Stimulated activated CD4-positive, alpha-beta T cell treated with anti-CD3 and anti-CD28 coated beads, Interleukin-4, amount 100 ng/mL, for 24 hours (primary cell): ENCODE measurements around the gene TMEM170A.
"Not testable (repeated sequence)": the region's sequence is repeated elsewhere in the genome, so short reads cannot be mapped to it uniquely, and the experiment has no call there.

ENCODE experiments used
- DNase-seq: peaks from one replicate; pipeline ENCODE4 v3.0.0-alpha.2; 2020

Gene TMEM170A

DNA sequence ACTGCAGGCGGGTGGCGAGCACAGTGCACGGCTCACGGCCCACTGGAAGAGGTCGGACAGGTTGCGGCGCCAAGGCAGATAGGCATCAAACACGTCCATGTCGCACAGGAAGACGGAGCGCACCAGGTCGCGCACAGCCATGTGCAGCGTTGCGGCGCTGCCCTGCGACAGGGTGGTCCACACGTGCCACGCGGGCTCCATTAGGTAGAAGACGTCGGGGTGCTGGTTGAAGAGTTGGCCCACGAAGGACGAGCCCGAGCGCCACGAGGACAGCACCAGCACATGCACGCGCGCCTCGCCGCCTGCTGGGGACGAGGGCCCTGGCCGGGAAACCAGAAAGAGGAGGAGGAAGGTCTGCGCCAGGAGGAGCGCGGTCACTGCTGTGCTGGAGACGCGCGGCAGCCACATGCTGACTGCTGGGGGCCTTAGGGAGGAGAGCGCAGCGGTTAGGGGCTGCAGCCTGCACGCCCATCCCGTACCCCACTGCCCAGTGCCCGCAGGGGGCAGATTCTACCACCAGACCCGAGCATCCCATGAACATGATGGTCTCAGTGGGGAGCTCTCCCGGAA lies 15.0 kb upstream of the TMEM170A start:
- no peak for DNase-seq

DNA sequence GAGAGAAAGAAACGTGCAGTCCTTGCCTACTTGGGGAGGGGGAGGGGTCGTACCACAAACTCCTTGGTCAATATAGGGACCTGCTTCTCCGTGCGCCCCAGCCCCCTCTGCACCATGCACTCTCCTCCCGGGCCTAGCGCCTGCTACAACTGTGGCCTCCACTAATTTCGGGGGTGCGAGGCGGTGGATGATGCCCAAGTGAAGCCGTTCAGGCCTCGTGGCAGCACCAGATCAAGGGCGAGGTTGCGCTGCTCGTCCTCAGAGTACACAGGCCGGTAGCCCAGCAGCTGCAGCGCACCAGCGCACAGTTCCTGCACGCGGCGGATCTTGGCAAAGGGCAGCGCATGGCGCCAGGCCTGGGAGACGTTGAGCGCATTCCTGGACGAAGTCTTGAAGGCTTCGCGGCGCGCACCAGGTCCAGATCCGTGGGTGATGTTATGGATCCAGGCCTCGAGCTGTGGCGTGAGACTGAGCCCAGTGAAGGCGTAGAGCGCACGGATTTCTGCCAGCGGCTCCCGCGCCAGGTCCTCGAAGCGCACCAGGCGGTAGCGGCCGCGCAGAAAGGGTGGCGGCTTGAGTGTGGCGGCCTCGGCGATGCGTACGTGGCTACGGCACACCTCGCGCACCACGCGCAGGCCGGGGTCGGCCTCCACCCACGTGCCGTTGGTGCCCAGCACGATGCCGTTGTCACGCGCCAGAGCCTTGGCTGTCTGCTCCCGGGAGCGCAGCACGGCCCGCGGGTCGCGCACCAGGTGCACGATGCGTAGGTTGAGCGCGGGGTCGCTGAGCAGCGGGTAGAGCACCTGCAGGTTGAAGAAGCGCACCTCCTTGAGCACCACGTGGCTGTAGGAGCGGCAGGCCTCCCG lies 14.2 kb upstream of the TMEM170A start:
- DNase-seq, result no peak

DNA sequence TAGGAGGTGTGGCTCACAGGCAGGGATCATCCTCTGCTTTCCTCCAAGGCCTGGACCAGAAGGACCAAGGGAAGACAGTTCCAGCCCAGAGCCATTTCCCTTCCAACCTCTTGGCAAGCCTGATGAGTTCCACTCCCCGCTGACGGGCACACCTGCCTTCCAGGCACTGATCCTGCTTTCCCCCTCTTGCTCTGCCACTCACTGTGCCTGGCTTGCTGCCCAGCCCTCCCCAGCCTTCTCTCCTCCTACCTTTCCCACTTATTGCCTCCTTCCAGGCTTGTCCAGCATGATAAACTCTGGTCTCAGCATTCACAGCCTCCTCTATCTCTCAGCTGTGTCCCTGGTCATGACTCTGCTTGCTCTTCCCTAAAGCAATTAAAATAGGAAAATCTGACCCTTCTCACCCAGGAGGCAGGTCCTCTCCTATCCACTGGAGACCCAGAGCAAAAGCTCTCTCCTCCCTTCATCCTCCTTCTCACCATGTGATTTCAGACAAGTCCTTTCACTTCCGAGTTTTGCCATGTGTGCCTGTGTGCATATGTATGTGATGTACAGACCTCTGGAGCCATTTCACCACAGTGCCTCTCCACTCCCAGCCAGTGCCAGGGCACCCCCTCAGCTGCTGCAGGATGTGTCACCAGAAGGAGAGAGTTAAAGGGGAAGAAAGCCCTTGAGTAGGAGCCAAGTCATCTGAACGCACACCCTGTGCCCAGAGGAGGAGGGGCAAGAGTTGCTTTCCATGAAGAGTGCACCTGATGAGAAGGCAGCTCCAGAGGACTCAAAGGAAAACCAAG lies 13.4 kb upstream of the TMEM170A start:
- DNase-seq, result no peak

DNA sequence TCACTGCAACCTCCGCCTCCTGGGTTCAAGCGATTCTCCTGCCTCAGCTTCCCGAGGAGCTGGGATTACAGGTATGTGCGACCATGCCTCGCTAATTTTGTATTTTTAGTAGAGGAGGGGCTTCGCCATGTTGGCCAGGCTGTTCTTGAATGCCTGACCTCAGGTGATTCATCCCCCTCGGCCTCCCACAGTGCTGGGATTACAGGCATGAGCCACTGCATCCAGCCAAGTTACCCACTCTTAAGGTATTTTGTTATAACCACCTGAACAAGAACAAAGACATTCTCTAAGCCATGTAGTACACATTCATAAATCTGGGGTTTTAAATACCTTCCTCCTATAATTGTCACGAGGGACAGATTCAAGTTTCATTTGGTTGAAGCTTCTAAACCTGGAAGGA lies 12.3 kb upstream of the TMEM170A start:
- no peak for DNase-seq

DNA sequence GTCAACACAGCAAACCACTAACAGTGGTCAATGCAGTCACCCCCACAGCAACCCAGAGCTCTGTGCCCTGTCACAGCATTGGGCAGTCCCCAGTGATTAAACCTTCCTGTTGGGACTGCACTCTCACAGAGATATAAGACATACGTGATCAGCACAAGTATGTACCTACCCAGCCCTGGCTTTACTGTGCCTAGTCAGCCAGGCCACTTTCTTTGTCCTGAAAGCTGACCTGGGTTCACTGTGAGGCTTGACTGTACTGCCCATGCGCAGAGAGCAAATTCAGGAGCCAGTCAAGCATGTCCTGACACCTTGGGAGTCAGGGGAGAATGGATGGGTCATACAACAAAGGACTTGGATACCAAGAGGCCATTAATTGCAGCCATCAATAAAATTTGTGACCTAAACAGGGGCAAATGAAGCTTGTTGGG lies 10.9 kb upstream of the TMEM170A start:
- no peak for DNase-seq

DNA sequence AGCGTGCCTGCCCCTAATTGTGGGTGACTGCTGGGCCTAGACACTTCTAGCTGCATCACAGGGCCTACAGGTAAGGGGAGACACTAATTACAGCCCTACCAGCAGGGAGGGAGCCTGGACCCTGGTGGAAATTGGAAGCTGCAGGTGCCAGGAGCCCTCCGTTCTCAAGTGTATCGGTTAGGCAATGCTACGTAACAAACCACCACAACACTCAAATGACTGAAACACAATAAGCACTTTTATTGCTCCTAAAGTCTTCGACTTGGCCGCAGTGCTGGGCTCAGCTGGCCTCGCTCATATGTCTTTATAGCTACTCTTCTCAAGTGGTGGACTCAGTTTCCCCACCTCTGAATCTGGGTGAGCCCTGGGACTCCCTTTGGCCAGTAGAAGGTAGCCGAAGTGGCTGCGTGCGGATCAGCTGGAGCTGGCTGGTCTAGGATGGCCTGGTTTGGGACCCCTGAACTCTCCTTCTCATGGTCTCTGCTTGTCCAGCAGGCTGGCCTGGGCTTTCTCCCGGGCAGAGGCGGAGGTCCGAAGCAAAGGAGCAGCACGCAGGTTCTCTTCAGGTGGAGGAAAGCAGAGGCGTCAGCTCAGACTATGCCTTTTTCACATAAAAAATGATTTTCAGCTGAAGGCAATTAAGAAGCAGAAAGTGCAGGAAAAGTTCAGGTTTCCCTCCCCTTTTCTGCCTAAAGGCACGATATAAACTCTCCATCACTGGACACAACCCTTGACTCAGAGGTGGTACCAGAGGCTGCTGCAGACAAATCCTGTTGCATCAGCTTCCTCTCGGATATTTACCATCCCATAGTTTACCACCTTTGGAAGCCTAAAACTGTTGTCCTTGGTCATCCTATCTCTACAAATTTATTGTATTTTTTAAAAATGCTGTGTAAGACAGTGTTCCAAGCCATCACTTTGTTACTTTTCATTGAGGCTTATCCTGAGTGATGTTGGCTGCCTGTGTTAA lies 8.7 kb upstream of the TMEM170A start:
- DNase-seq, result no peak

DNA sequence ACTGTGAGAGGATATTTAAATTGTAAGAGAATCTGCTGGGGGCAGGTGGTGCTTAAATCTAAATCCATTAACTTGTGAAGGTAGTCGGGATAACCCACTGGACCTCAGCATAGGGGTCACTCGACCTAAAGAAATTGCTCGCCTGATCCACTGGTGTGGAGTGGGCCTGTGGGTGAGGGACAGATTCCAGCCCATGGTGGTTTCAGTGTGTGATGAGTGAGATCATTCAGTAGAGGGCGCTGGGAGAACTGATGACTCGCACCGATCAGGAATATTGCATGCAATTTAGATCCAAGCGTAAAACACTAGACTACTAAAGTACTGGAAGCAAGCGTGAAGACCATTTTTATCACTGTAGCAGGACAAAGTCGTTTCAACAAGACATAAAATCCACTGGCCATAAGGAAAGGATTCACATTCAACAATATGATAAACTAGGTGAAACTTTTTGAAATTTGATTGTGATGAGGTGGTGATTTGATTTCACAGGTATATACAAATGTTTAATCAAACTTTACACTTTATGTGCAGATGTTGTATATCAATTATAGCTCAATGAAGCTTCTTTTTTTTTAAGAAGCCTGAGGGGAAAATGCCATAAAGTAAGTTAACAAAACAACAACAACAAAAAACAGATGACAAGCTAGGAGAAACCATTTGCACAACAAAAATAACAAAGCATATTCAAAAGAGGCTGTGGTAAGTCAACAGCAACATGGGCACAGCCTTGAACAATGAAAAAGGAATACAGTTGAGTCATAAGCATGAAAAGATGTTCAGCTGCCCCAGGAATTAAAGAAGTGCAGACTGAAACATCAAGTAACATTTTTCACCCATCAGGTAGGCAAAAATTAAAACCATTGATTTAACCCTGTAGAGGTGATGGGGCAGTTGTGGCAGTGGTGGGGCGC lies 7.5 kb upstream of the TMEM170A start:
- peak; percentile 47 for DNase-seq

DNA sequence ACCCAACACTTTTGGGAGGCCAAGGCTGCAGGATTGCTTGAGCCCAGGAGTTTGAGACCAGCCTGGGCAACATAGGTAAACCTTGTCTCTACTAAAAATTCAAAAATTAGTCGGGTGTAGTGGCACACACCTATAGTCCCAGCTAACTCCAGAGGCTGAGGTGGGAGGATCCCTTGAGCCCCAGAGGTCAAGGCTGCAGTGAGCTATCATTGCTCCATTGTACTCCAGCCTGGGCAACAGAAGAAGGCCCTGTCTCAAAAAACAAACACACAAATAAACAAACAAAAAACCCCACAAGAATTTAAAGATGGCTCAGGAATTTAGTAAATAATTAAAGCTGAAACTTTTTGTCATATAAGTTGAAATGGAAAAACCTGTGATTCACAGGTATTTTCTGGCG lies 2.3 kb upstream of the TMEM170A start:
- no peak for DNase-seq

DNA sequence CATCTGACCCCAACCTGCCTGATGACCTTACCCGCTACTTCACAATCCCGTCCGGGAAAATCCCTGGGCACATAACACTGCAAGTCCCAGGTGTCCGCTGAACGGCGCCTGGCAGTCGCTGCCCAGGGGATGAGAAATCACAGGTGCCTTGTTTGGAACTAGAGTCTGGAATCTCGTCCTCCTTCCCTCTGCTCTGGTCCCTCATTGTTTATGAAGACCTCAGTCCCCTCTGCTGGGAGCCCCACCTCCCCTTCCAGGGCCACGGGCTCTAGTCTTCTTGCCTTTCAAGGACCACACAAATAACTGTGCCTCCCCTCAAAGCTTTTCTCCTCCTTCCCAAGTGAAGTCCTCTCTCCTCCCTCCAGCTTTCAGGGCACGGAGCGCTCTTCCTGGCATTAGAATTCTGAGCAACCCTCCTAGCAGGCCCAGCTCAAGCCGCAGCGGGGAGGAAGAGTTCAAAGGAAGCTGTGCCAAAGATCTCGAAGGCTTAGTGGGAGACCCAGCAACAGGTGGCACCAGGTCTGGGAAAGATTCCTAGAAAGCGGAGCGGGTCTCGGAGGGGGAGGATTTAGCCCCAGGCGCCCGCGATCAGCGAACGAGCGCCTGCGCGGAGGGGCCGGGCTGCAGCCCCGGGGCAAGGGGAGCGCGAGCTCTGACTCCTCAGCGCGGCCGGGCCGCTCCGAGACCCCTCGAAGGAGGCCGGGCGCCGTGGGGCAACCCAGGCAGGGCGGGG lies 934 bp downstream of the TMEM170A start:
- DNase-seq, result peak; percentile 21

DNA sequence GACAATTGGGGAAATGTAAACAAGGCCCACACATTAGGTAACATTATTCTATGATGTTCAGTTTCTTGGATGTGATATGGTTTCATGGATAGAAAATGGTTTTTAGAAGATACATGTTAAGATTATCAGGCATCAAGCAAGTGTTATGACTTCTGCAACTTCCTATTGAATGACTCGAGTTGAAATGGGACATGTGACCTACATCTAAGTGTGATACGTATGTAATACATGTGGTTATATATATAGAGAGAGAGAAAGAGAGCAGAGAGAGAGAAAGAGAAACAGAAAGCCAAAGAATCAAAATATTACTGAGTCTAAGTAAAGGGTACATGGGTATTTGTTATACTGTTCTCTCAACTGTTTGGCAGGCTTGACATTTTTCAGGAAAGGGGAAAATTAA lies 1.7 kb downstream of the TMEM170A start:
- no peak for DNase-seq

DNA sequence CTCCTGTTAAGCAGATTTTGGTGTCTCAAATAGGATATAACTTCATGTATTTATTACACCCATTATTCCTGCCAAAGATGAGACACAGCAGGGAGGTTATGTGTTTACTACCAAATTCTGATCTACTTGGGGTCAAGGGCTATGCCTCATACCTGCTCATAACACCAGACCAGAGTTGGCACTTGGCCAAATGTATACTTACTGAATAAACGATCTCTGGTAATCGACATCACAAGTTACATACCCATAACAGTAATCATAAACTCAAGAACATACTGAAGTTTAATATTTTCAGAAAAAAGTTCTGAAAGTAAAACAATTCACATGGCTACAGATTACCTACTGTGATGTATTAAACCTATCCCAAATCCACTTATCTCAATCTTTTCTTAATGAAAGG lies 2.9 kb downstream of the TMEM170A start:
- no peak for DNase-seq

DNA sequence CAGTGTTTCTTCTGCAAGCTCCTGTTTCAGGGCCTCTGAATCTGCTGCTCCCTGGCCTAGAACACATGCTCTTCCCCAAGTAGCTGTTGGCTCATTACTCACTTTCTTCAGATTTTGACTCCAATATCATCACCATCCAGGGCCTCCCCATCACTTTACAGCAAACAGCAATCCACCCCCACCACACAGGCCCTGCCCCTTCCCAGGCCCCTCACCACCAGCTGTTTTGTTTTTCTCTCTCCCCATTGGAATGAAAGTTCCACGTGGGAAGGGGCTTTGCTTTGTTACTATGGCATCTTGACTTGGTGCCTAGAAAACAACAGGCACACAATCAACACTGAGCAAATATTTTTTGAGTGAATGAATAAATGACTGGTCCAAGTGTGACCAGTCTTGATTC lies 4.0 kb downstream of the TMEM170A start:
- no peak for DNase-seq

DNA sequence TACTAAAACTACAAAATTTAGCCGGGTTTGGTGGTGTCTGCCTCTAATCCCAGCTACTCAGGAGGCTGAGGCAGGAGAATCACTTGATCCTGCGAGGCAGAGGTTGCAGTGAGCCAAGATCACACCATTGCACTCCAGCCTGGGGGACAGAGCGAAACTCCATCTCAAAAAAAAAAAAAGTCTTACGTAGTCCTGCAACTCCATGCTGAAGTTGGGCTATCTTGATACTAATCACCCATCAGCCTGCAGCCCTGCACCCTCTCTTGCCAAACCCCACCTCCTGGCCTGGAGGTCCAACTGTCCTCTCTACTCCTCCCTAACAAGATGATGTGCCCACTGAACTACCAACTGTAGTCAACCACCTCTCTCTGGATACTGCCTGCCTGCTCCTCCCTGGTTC lies 4.8 kb downstream of the TMEM170A start:
- no peak for DNase-seq

DNA sequence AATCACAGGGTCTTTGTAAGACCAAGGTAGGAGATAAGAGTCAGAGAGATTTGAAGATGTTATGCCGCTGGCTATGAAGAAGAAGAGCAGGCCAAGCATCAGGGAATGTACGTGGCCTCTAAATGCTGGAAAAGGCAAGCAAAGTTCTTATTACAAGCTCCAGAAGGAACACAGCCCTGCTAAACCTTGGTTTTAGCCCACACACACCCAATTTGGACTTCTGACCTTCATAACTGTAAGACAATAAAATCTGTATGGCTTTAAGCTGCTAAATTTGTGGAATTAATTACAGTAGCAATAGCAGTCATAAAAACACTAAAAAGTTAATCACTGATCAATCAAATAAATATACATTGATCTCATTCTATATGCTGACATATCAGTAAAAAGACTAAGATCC lies 6.0 kb downstream of the TMEM170A start:
- no peak for DNase-seq

DNA sequence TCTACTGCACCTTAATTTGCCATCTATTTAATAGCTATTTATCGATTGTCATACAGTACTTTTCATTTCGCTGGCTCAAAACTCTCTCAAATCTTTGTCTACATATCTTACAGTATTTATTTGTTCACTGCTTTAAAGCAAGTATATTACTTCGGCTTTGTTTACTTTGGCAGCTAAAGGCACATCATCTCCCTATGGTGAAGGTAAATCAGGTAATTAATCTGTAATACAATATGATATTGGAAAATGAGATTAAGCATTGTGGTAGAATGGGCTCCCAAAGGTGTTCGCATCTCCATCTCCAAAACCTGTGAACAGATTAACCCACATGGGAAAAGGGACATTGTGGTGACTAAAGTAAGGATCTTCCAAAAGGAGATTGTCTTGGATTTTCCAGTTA lies 6.5 kb downstream of the TMEM170A start:
- DNase-seq, result no peak

DNA sequence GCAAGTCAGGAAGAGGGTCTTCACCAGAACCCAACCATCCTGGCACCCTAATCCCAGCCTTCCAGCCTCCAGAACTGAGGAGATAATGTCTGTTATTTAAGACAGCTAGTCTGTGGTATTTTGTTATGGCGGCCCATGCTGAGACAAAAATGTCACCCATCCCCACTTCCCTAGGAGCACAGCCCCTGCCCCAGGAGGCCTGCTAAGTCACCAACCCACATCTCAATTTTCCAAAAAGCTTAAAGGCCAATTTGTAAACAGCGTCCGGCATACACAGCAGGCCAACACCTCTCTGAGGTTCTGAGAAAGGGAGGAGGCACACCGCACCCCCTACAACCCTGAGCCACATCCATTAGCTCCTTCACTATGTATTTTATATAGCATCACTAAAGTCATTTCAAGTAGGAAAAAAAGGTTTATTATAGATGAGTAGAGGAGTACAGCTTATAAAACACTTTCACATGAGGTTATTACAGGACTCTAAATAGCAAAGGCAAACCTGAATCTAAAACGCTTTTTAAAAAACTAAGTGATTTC lies 6.9 kb downstream of the TMEM170A start:
- no peak for DNase-seq

DNA sequence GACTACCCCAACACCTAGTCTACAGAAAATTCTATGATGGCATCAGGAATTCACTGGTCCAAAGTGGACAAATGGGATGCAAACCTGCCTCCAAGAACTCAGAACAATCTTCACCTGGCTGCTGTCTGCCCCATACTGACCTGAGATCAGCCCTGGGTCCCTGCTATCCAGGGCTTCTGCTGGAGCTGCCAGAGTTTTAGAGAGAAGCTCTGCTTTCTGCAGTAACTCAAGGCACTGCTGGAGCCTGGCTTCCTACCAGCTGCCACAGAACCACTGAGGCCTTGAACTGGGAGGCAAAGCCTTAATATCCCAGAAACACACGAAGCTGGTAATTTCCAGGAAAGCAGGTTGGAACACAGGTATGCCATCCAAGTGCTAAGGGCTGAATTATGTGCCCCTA lies 7.5 kb downstream of the TMEM170A start:
- no peak for DNase-seq

DNA sequence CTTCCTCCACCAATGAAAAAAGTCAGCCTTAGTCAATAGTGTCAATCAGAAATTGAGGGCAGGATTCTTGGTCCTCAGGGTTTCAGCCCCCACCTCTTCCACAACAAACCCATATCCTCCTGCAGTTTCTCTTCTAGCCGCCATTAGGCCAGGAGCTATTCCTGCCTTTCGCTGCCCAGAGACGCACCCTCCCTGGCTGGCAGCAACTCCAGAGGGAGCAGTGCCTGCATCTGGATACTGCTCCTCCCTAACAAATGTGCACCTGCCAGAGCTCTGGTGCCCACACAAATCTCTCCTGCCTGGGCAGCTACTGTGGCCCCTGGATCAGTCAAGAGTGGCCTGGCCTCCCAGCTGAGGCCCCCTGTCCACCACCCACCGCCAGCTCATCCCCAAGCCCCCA lies 8.0 kb downstream of the TMEM170A start:
- not testable (repeated sequence) for DNase-seq

DNA sequence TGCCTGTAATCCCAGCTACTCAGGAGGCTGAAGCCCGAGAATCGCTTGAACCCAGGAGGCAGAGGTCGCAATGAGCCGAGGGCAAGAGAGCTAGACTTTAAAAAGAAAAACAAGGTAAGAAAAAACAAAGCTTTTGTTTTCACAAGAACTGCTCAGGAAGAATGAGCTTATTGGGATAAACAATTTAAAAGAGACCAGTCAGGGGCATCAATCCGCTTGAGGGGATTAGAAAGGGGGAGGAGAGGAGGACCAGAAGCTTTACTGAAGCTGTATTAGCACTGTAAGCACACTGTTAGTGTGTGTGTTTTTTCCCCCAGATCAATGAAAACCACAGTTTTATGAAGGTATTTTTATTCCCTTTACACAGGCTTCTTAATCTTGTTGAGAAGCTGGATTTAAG lies 8.8 kb downstream of the TMEM170A start:
- no peak for DNase-seq

DNA sequence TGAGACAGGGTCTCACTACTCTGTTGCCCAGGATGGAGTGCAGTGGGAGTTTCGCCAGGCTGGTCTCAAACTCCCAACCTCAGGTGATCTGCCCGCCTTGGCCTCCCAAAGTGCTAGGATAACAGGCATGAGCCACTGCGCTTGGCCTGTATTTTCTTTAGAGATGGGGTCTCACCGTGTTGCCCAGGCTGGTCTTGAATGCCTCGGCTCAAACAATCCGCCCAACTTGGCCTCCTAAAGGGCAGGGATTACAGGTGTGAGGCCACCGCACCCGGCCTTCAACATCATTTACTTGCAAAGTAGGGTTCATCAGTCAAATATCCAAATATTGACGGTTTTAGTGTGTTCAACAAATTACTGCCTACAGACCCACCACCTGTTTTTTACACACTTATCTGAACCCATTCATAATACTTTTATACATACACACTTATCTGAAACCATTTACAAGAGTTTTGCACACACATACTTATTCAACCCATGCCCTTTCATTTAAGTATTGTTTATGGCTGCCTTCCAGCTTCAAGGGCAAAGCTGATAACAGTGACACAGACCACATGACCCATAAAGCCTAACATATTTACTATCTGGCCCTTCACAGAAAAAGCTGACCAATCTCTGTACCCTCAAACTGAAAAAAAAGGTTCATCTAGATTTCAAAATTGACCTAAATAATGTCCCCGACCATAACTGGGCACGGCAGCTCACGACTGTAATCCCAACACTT lies 11.9 kb downstream of the TMEM170A start:
- no peak for DNase-seq
